Measurements from ENCODE around the gene GOLM1.

GOLM1 gene

DNA sequence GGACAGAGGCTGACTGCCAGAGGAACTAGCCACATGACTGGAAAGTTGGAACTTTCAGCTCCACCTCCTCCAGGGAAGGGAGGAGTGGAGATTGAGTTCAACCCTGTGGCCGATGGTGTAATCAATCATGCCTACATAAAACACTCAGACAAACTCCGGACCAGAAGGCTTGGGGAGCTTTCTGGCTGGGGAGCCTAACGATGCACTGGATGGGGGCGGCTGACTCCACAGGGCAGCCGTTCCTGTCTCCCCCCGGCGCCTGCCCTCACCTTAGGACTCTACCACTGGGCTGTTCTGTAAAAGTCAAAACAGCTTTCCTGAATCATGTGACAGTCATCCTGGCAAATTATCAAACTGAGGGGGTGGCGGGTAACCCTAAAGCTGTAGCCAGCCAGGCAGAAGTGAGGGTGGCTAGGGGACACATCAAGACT lies 58.0 kb downstream of the GOLM1 start:
- no peaks in the 10 kb centered on the region for H3K9me3 Mint-ChIP-seq
- no peaks in the 10 kb centered on the region for H3K4me1 Mint-ChIP-seq
- ATAC-seq (no peak), DNase-seq (ENCODE audit: low spot score in 2 of 2) (no peak)
- no peak overlapping the region for H3K27ac Mint-ChIP-seq
- no peaks in the 10 kb centered on the region for H3K36me3 Mint-ChIP-seq
- H3K4me3 Mint-ChIP-seq: no peak overlapping the region

DNA sequence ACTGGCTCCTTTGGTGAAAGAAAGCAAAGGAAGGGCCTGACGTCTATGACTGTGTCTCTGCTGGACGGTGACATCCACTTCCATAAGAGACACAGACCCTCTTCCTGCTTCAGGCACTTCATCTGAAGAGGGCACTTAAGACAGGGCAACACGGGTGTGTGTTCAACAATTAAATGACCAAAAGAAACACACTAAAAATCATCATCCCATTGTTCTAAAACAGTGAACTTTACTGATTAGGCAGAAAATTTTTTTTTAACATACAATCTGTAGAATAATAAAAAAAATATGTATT lies 58.5 kb downstream of the GOLM1 start:
- H3K4me1 Mint-ChIP-seq: no peaks in the 10 kb centered on the region
- DNase-seq (ENCODE audit: low spot score in 2 of 2): no peak
- ATAC-seq: no peak

DNA sequence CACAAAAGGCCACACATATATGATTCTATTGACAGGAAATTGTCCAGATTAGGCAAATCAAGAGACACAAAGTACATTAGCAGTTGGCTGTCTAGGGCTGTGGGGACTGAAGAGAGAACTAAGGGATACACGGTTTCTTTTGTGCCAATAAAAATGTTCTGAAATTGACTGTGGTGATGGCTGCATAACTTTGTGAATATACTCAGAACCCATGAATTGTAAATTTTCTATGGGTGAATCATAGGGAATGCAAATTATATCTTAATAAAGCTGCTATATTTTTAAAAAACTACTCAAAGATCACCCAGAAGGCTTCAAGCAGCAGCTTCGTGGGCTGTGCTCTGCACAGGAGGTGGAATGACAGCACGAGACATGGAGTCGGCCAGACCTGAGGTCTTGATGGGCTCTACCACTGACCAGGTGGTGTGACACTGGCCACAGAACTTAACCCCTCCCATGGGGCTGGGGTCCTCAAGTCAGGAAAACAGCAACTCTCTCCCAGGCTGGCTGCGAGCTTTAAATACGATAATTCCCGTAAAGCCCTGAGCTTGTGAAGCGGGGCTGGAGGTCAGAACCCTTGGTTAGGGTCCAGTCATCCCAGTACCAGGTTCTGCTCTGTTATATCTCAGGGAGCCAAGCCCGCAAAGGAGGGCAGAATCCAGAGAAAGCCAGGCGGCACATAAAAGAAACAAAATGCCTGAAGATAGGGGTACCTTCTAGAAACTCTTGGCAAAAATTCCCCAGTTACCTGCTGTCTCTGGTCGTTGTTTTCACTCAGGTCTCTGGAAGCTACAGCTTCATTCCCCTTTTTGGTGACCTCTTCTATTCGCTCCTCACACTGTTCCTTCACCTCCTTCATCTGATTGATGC lies 59.1 kb downstream of the GOLM1 start:
- DNase-seq (ENCODE audit: low spot score in 2 of 2) (no peak), ATAC-seq (no peak)
- H3K36me3 Mint-ChIP-seq: no peaks in the 10 kb centered on the region
- no peak overlapping the region for H3K27ac Mint-ChIP-seq
- no peaks in the 10 kb centered on the region for H3K9me3 Mint-ChIP-seq
- no peak overlapping the region for H3K4me3 Mint-ChIP-seq
- H3K4me1 Mint-ChIP-seq: no peaks in the 10 kb centered on the region

More for the DNA sequence above, 58.5 kb downstream of the GOLM1 start:
- H3K9me3 Mint-ChIP-seq: no peaks in the 10 kb centered on the region
- no peak overlapping the region for H3K27ac Mint-ChIP-seq
- no peak overlapping the region for H3K4me3 Mint-ChIP-seq
- H3K36me3 Mint-ChIP-seq: no peaks in the 10 kb centered on the region

- Mint-ChIP-seq H3K9me3 (no peaks in the 10 kb centered on the region), H3K27ac (no peak overlapping the region), H3K4me3 (no peak overlapping the region), H3K4me1 (no peaks in the 10 kb centered on the region), H3K36me3 (peaks cover 8% of the 10 kb centered on the region)
- no peak for DNase-seq (ENCODE audit: low spot score in 2 of 2)
- no peak for ATAC-seq
Measured at GRCh38 chr9:86036555-86036954, 62.8 kb downstream of the GOLM1 start.

DNA sequence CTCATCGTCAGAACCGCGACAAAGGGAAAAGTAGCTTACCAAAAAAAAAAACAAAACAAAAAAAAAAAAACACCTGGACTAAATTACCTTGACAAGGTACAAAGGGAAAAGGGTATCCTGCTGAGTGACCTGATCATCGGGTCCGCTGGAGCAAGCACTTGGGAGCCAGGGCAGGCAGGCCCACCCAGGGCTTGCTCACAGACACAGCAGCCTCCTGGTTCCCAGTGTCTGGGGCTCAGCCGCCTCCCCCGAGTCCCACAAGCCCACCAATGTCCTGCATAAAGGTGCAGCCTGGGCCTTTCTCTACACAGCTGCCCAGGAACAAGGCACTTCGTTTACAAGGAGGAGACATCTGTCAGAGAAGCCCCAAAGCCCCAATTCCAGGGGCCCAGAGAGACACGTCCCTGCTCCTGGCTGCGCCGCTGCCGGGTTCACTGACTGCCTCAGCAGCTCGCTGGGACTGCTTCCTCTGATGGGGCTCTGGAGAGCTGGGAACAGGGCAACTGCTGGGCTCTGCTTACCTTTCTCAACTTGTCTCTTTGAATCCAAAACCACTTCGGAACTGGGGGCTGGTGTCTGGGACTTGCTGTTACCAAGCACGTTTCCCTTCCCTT lies 63.4 kb downstream of the GOLM1 start:
- H3K9me3 Mint-ChIP-seq: no peaks in the 10 kb centered on the region
- no peak for DNase-seq (ENCODE audit: low spot score in 2 of 2)
- no peak overlapping the region for H3K27ac Mint-ChIP-seq
- H3K36me3 Mint-ChIP-seq: peaks cover 9% of the 10 kb centered on the region
- H3K4me3 Mint-ChIP-seq: no peak overlapping the region
- ATAC-seq: no peak
- H3K4me1 Mint-ChIP-seq: no peaks in the 10 kb centered on the region

- peaks cover 16% of the 10 kb centered on the region for H3K36me3 Mint-ChIP-seq
- no peaks in the 10 kb centered on the region for H3K9me3 Mint-ChIP-seq
- no peak for DNase-seq (ENCODE audit: low spot score in 2 of 2)
- no peaks in the 10 kb centered on the region for H3K4me1 Mint-ChIP-seq
- H3K27ac Mint-ChIP-seq: no peak overlapping the region
- no peak overlapping the region for H3K4me3 Mint-ChIP-seq
- ATAC-seq: no peak
Measured at GRCh38 chr9:86034863-86035734, 64.3 kb downstream of the GOLM1 start.

DNA sequence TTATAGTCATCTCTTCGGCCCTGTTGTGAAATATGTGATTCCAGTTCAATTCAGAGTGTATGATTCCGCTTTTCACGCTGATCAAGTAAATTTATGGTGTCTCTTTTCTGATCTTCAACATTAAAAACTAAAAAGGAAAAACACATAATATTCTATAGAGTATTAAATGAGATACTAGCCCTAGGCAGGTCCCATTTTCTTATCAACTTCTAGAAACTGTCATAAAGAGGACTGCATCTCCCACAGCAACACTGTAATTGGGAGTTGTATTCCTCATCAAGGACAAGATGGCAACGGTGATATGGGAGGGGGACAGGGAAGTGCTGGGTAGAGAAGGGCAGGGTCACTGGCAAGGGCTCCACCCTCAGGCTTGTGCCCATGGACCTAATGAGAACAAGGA lies 71.6 kb downstream of the GOLM1 start:
- peaks cover 64% of the 10 kb centered on the region for H3K36me3 Mint-ChIP-seq
- H3K27ac Mint-ChIP-seq: no peak overlapping the region

DNA sequence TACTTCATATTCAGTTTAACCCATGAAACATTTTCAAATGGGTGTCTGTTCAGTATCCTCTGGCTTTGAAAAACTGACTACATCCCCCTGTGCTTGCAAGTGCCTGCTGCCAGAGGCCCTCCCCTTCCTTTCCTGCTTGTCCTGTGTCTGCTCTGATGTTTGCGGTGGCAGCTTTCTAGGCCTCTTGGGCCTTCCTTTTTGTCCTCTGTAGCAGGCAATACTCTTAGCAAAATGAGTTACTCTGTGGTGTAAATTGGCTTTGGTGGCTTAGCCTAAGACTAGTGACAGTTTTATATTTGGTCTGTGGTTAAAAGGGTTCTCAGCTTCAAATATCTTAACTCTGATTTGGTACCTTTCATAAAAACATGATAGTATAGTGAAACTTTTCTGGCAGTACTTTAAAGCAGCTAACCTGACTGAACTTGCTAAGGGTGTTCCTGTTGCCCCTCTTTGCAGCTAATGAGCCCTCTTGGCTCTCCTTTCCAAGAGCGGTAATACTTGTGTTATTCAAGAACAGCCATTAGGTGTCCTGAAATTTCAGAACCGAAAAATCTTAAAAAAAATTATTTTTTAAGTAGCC lies 76.6 kb downstream of the GOLM1 start:
- peaks cover 95% of the 10 kb centered on the region for H3K36me3 Mint-ChIP-seq
- H3K27ac Mint-ChIP-seq: no peak overlapping the region
- no peak for ATAC-seq
- H3K4me1 Mint-ChIP-seq: no peaks in the 10 kb centered on the region
- H3K4me3 Mint-ChIP-seq: no peak overlapping the region
- no peaks in the 10 kb centered on the region for H3K9me3 Mint-ChIP-seq
- no peak for DNase-seq (ENCODE audit: low spot score in 2 of 2)

More for the DNA sequence above, 71.6 kb downstream of the GOLM1 start:
- Mint-ChIP-seq H3K9me3 (no peaks in the 10 kb centered on the region), H3K4me1 (no peaks in the 10 kb centered on the region), H3K4me3 (no peak overlapping the region)
- no peak for DNase-seq (ENCODE audit: low spot score in 2 of 2)
- no peak for ATAC-seq

DNA sequence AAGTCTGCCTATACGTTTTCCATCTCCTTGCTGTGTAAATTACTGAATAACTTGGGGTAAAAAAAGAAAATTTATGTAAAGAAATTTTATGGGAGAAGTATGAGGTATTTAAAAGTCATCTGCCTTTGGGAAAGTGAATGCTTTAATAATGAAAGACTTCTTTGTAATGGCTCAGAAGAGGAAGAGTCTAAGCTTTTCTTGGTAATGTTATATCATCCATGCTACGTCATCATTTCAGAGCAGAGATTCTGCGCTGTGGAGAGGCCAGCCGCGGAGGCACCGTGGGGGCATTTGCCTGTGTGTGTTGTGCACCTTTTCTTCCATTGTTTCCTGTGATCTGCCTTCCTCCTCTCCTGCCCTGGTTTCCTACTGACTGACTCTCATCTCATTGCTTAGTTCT lies 78.2 kb downstream of the GOLM1 start:
- H3K4me1 Mint-ChIP-seq: no peaks in the 10 kb centered on the region
- H3K9me3 Mint-ChIP-seq: no peaks in the 10 kb centered on the region
- H3K36me3 Mint-ChIP-seq: peaks cover 95% of the 10 kb centered on the region
- no peak overlapping the region for H3K4me3 Mint-ChIP-seq
- no peak for ATAC-seq
- H3K27ac Mint-ChIP-seq: peak overlapping the region; percentile 11
- DNase-seq (ENCODE audit: low spot score in 2 of 2): no peak

DNA sequence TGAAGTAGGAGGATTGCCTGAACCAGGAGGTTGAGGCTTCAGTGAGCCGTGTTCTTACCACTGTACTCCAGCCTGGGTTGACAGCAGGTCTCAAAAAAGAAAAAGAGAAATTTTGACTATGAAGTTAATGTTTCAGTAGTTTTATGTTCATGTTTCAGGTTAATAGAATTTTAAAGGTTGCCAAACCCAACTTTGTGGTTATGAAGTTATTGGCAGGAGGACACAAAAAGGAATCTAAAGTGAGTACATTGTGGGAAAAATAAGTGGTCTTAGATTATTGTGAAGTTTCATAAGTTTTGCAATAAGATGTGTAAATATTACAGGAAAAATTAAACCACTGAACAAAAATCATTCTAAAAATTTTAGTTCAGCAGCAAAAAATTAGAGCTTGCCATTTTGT lies 78.6 kb downstream of the GOLM1 start:
- H3K4me1 Mint-ChIP-seq: no peaks in the 10 kb centered on the region
- H3K4me3 Mint-ChIP-seq: no peak overlapping the region
- DNase-seq (ENCODE audit: low spot score in 2 of 2) (no peak), ATAC-seq (no peak)
- H3K36me3 Mint-ChIP-seq: peaks cover 96% of the 10 kb centered on the region
- no peaks in the 10 kb centered on the region for H3K9me3 Mint-ChIP-seq
- peak overlapping the region; percentile 11 for H3K27ac Mint-ChIP-seq

GRCh38 chr9:86009133-86009532 lies 90.2 kb downstream of the GOLM1 start:
- no peak for DNase-seq (ENCODE audit: low spot score in 2 of 2)
- Mint-ChIP-seq H3K27ac (no peak overlapping the region), H3K9me3 (peaks cover 8% of the 10 kb centered on the region), H3K4me1 (no peaks in the 10 kb centered on the region), H3K36me3 (peaks cover 97% of the 10 kb centered on the region), H3K4me3 (no peak overlapping the region)
- no peak for ATAC-seq

- DNase-seq (ENCODE audit: low spot score in 2 of 2): no peak
- Mint-ChIP-seq H3K27ac (no peak overlapping the region), H3K4me3 (no peak overlapping the region), H3K4me1 (no peaks in the 10 kb centered on the region), H3K9me3 (peaks cover 8% of the 10 kb centered on the region), H3K36me3 (peaks cover 96% of the 10 kb centered on the region)
- ATAC-seq: no peak
Measured at GRCh38 chr9:86005253-86005775, 94.0 kb downstream of the GOLM1 start.

DNA sequence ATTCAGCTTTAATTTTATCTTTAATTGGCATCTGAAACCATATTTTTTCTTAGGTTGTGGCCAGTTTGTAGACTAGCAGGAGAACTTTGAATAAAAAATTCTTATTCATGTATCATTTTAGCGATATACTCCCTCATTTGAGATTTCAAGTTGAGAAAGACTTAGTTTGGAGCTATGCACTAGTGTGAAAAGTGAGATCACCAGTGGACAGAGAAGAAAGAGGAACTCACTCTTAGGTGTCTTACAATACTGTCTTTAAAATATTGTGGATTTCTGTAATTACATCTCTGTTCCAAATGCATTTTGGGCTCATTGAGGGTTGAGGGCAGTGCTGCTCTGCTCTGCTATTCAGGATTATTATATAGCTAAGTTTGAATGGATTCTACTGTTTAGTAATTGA lies 103.8 kb downstream of the GOLM1 start:
- no peak for DNase-seq (ENCODE audit: low spot score in 2 of 2)
- Mint-ChIP-seq H3K36me3 (peaks cover 43% of the 10 kb centered on the region), H3K4me3 (no peak overlapping the region)

GRCh38 chr9:85995097-85995496 lies 104.3 kb downstream of the GOLM1 start:
- ATAC-seq (no peak), DNase-seq (ENCODE audit: low spot score in 2 of 2) (no peak)
- H3K4me3 Mint-ChIP-seq: no peak overlapping the region
- H3K36me3 Mint-ChIP-seq: peaks cover 38% of the 10 kb centered on the region
- H3K27ac Mint-ChIP-seq: no peak overlapping the region
- peaks cover 10% of the 10 kb centered on the region for H3K4me1 Mint-ChIP-seq
- no peaks in the 10 kb centered on the region for H3K9me3 Mint-ChIP-seq

More for the DNA sequence above, 103.8 kb downstream of the GOLM1 start:
- Mint-ChIP-seq H3K9me3 (no peaks in the 10 kb centered on the region), H3K4me1 (peaks cover 10% of the 10 kb centered on the region), H3K27ac (no peak overlapping the region)
- no peak for ATAC-seq

- no peaks in the 10 kb centered on the region for H3K9me3 Mint-ChIP-seq
- no peak overlapping the region for H3K27ac Mint-ChIP-seq
- H3K4me3 Mint-ChIP-seq: no peak overlapping the region
- H3K4me1 Mint-ChIP-seq: peaks cover 10% of the 10 kb centered on the region
- no peak for ATAC-seq
- peaks cover 41% of the 10 kb centered on the region for H3K36me3 Mint-ChIP-seq
- no peak for DNase-seq (ENCODE audit: low spot score in 2 of 2)
Measured at GRCh38 chr9:85994191-85994590, 105.2 kb downstream of the GOLM1 start.

All from stimulated activated effector memory CD8-positive, alpha-beta T cell treated with anti-CD3 and anti-CD28 coated beads, Interleukin-12 subunit alpha, Interleukin-12 subunit beta, amount 100 ng/mL, for 72 hours (primary cell).